ENCODE measurements around the gene SRGAP1.

GRCh38 chr12:63985456-63985855 lies 141.0 kb downstream of the SRGAP1 start:
- TF ChIP-seq POLR2AphosphoS5 (IDR thresholded peaks at IDR 0.05; ENCODE audit: low read depth, low read length): no peak
- no peak for TF ChIP-seq REST (IDR thresholded peaks at IDR 0.05; ENCODE audit: insufficient read depth in 1 of 2, low read depth in 2 of 2, low read length in 1 of 2)
- TF ChIP-seq, protein P1, sequence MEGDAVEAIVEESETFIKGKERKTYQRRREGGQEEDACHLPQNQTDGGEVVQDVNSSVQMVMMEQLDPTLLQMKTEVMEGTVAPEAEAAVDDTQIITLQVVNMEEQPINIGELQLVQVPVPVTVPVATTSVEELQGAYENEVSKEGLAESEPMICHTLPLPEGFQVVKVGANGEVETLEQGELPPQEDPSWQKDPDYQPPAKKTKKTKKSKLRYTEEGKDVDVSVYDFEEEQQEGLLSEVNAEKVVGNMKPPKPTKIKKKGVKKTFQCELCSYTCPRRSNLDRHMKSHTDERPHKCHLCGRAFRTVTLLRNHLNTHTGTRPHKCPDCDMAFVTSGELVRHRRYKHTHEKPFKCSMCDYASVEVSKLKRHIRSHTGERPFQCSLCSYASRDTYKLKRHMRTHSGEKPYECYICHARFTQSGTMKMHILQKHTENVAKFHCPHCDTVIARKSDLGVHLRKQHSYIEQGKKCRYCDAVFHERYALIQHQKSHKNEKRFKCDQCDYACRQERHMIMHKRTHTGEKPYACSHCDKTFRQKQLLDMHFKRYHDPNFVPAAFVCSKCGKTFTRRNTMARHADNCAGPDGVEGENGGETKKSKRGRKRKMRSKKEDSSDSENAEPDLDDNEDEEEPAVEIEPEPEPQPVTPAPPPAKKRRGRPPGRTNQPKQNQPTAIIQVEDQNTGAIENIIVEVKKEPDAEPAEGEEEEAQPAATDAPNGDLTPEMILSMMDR (IDR thresholded peaks at IDR 0.05): no peak
